HG02642 (cell line): ENCODE measurements around the gene DUSP10.

Experiments
- ATAC-seq: cut with Tn5 transposase; IDR thresholded peaks from one replicate; pipeline ENCODE4 v1.9.1; 2021; ENCODE audit warnings: mild to moderate bottlenecking; ENCODE audit not compliant: unreplicated experiment, poor library complexity

DUSP10 gene

GRCh38 chr1:221766210-221766609 is 24.3 kb upstream of the DUSP10 start:
- no peak for ATAC-seq

- ATAC-seq = no peak
Measured at GRCh38 chr1:221765527-221765926, 23.6 kb upstream of the DUSP10 start.

- ATAC-seq = no peak
Measured at GRCh38 chr1:221762121-221762520, 20.2 kb upstream of the DUSP10 start.

- ATAC-seq = peak; percentile 79
Measured at GRCh38 chr1:221761354-221762002, 19.6 kb upstream of the DUSP10 start.

- no peak for ATAC-seq
Measured at GRCh38 chr1:221760911-221761310, 19.0 kb upstream of the DUSP10 start.

- no peak for ATAC-seq
Measured at GRCh38 chr1:221759436-221759835, 17.5 kb upstream of the DUSP10 start.

GRCh38 chr1:221758455-221758854 is 16.6 kb upstream of the DUSP10 start:
- ATAC-seq = no peak

GRCh38 chr1:221756830-221757551 is 15.1 kb upstream of the DUSP10 start:
- ATAC-seq = no peak

GRCh38 chr1:221753828-221754188 is 11.9 kb upstream of the DUSP10 start:
- peak; percentile 18 for ATAC-seq

- ATAC-seq = no peak
Measured at GRCh38 chr1:221751226-221751887, 9.5 kb upstream of the DUSP10 start.

GRCh38 chr1:221748981-221749380 is 7.1 kb upstream of the DUSP10 start:
- no peak for ATAC-seq

- no peak for ATAC-seq
Measured at GRCh38 chr1:221747839-221748238, 6.0 kb upstream of the DUSP10 start.

- ATAC-seq = peak; percentile 6
Measured at GRCh38 chr1:221743416-221744208, 1.7 kb upstream of the DUSP10 start.

- peak; percentile 55 for ATAC-seq
Measured at GRCh38 chr1:221742555-221743415, 896 bp upstream of the DUSP10 start.

- ATAC-seq = no peak
Measured at GRCh38 chr1:221740993-221741702, 741 bp downstream of the DUSP10 start.

GRCh38 chr1:221740369-221740992 is 1.4 kb downstream of the DUSP10 start:
- ATAC-seq = no peak

- no peak for ATAC-seq
Measured at GRCh38 chr1:221739677-221740025, 2.2 kb downstream of the DUSP10 start.

- no peak for ATAC-seq
Measured at GRCh38 chr1:221739018-221739676, 2.7 kb downstream of the DUSP10 start.
